ENCODE measurements around the gene SMC4. TPM values are rescaled to one million over a fixed set of nuclear protein-coding genes. Genes with fewer than 3 reads are reported as not detected.

The SMC4 gene
- total and polyA plus RNA-seq, 2 of the 8 experiments (the other 6 are each of a cell fraction or from before 2014, with no cell fraction given) = 26.6 to 118 TPM

GRCh38 chr3:160471892-160472291 is 72.4 kb downstream of the SMC4 start (continued):
- no peak for TF ChIP-seq KDM5A (IDR thresholded peaks at IDR 0.05; ENCODE audit: low read length)
- TF ChIP-seq JUND (IDR thresholded peaks at IDR 0.05; ENCODE audit: low read length) = no peak
- TF ChIP-seq POLR2A (IDR thresholded peaks at IDR 0.05; ENCODE audit: control extremely low read depth in 1 of 2, low read depth in 2 of 2, low read length in 2 of 2) = no peak
- no peak for TF ChIP-seq CEBPB (IDR thresholded peaks at IDR 0.05; ENCODE audit: low read depth, low read length)
- no peak for TF ChIP-seq USF2 (IDR thresholded peaks at IDR 0.05; ENCODE audit: low read length)
- TF ChIP-seq CBX8 (IDR thresholded peaks at IDR 0.05; ENCODE audit: borderline replicate concordance, low read depth, low read length) = no peak
